Stimulated activated CD4-positive, alpha-beta T cell treated with anti-CD3 and anti-CD28 coated beads, Interleukin-2, amount 100 ng/mL, for 24 hours (primary cell): ENCODE measurements around the gene MYBPH.

Experiments used
- DNase-seq, 2 donors: peaks; one replicate each; pipeline ENCODE4 v3.0.0-alpha.2; 2020

Gene MYBPH, protein sequence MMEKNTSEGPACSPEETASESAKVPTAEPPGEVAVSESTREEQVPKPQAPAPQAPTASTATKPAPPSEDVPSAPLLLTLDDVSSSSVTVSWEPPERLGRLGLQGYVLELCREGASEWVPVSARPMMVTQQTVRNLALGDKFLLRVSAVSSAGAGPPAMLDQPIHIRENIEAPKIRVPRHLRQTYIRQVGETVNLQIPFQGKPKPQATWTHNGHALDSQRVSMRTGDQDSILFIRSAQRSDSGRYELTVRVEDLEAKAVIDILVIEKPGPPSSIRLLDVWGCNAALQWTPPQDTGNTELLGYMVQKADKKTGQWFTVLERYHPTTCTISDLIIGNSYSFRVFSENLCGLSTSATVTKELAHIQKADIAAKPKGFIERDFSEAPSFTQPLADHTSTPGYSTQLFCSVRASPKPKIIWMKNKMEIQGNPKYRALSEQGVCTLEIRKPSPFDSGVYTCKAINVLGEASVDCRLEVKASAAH

DNA sequence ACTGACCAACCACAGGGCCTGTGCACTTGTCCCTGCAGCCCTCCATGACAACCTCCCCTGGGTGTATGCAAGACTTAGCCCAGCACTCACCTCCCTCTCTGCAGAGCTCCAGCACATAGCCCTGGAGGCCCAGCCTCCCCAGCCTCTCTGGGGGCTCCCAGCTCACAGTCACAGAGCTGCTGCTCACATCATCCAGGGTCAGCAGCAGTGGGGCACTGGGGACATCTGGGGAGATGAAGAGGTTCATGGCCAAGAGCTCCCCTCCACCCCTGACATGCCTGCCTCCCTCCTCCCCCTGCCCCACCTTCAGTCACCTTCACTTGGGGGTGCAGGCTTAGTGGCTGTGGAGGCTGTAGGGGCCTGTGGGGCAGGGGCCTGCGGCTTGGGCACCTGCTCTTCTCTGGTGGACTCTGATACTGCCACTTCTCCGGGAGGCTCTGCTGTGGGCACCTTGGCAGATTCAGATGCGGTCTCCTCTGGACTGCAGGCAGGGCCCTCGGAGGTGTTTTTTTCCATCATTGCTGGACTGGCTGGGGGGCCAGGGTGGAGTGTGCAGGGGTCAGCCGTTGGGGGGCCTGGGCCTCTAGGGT is at the start of gene MYBPH:
Gene MYBPH (minus strand): TSS at position 590 of the 590 bp plus-strand sequence. CDS start 71 bp downstream, at position 519.
- no peak for DNase-seq

DNA sequence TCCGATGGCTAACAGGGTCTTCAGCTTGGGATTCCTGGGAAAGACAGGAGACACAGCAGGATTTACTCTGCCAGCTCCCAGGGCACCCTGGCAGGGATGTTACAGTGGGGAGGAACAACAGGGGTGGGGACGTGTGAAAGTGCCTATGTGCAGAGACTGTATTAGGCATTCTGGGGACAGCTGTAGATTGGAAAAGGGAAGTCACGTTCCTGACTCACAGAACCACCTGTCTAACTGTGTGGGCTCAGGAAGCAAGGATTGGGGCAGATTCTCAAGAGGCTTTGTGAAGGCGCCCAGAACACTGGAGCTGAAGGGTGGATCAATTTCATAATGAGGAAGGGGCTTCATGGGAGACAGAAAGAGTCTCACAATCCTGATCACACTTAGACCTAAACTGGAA is 49.4 kb upstream of the MYBPH start:
- DNase-seq: no peak

DNA sequence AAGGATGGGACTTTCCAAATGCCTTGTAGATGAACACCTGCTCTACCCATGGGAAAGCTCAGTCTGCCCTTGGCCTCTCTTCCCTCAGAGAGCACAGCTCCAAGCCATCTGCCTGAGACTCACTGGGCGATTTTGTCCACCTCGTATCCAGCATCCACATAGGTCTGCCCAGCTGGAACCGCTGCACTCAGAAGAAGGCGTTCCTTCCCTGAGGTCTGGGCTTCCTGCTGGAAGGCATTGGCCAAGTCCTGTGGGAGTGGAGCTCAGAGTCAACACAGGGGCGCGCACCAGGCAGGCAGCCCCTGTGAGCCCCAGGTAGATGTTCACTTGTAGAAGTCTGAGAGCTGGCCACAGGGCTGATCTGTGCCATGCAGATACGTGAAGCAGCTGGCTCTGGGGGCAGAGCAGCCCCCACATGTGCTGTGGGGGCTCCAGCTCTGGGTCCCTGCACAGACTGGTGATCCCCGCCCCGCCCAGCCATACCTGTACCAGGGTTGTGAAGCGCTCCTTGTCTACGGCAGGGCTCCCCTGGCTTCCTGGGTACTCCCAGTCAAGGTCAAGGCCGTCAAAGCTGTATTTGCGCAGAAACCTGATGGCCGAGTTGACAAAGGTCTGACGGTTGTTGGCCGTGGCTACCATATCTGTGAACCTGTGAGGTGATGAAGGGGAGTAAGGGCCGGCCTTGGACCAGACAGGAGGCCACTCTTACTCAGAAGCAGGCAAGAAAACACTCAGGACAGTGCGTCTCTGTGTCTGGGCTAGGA is 47.6 kb upstream of the MYBPH start:
- DNase-seq: no peak

DNA sequence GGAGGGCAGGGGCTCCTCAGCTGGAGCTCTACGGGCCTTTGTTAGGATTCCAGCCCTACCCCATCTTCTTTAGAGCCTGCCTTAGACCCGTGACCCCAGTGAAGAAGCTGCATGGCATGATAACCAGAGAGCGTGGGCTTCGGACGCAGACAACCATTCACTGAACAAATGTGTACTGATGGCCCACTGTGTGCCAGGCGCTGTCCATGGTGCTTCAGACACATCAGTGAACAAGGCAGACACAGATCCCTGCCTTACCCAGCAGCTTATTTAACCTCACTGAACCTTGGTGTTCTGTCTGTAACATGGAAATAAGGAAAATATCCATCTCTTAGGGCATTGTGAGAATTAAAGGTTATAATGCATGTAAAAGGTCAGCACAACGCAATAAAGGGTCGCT is 44.3 kb upstream of the MYBPH start:
- no peak for DNase-seq

DNA sequence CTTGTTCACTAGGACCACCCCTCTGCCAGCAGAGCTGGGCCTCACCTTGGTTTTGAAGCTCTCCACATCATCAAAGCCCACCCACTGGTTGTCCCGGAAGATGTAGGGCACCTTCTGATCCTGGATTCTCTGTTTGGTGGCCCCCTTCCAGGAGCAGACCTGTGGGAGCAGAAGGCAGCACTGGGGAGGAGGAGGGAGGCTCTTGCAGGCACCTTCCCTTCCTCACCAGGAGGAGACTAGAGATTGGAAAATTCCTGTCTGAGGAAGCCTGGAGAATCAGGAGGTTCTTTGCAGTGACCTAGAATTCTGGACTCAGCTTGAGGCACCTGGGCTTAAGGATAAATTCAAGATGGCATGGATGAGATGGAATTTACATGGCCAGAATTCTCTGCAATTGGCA is 43.5 kb upstream of the MYBPH start:
- DNase-seq: no peak

DNA sequence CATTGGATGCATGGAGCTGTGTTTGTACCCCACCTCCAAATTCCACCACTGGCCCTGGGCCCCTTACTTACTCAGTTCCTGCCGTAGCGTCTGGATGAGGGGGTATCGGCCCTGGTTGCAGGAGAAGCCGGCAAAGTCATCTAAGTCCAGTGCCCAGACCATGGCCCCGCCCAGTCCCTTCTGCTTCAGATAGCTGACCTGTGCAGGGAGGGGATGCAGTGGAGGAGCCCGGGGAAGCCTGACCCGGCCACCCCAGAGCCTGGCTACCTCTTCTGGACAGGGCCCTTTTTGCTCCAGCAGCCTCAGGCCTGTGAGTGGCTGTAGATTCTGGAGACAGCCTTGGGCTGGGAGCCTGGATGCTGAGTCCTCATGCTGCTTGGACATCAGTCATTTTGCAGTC is 42.0 kb upstream of the MYBPH start:
- no peak for DNase-seq

DNA sequence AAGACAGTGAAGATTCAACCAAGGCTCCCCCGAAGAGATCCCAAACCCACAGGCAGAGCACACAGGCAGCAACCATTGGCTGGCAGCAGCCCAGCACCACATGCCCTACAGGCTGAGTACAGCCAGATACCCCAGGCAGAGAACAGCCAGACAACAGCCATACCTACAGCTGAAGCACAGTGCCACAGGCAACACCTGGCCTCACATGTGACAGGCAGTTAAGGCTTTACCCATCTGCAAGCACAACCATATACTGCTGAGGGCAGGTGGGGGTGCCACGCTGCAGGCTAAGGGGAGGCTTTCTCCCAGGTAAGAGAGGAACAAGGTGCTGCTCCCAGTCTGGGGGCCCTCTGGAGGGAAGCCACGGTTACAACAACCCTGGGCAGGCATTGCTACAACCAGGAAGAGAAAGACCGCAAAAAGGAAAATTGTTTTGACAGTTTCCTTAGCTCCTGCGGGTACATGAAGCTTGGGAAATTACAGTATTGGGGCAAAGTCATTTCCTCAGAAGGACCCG is 41.6 kb upstream of the MYBPH start:
- no peak for DNase-seq

DNA sequence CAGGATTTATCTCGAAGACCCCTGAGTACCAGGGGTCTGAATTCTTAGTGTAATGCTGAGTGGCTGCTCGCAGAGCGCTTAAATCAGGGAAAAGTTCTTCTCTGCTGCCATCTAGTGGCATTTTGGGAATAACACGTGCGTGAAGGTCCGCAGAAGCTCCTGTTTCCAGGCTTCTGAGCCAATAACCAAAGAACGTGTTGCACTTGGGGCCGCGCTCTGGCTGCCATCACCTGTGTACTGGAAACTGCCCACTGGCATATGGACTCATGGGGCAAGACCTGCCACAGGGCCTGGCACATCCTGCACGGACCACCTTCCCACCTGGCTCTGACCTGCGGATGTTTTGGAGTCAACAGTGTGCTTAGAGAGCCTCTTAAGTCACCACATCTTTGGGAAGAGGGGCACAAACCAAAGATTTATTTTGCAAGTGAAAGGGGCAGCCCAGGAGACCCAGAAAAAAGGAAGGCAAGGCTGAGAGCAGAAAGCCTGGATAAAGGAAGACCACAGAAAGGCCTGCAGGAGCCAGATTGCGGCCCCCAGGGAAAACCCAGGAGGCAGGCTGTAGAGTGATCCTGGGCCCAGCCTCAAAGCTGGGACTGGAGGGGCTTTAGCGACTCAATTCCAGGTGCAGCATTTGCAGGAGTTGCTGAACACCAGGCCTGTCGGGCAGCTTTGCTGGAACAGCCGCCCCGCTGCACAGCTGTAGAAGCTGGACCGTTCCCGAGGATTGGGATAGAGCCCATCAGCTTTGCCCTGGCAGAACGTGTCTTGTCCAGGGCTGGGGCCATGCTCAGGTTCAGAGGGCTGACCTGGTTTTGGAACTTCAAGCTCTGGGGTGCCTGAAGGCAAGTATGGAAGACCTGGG is 40.9 kb upstream of the MYBPH start:
- peak; percentile 46 to 61 for DNase-seq

DNA sequence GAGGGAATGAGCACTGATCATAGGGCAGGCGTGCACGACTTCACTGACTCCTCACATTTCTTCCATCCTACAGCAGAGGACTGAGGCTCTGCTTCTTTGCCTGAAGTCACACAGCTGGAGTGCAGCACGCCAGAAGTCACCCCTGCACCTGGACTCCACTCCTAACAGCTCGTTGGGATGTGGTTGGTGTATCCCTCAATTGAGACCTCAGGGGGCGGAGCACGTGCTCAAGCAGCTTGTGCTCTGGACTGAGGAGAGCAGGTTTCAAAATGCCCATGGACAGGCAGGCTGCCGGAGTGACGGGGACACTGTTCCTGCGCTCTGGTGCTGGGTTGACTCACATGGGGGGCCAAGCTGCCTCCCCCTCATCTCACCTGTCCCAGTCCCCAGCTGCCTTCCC is 39.9 kb upstream of the MYBPH start:
- DNase-seq: no peak

DNA sequence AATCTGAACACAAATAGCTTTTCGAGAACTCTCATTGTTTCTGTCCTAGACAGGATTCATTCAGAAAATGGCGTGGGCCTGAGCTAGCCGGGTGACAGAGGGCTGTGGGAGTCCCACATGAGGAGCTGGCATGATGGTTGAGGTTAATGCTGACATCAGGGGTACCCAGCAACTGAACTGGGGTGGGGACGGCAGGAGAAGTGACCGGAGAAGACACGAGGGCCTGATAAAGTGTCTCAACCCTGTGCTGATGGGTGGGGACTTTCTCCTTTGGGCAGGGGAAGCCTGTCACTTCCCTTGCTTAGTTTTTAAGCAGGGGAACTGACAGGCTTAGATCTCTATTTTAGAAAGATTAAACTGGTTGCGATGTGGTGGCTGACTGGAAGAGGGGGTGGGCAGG is 39.2 kb upstream of the MYBPH start:
- no peak for DNase-seq

DNA sequence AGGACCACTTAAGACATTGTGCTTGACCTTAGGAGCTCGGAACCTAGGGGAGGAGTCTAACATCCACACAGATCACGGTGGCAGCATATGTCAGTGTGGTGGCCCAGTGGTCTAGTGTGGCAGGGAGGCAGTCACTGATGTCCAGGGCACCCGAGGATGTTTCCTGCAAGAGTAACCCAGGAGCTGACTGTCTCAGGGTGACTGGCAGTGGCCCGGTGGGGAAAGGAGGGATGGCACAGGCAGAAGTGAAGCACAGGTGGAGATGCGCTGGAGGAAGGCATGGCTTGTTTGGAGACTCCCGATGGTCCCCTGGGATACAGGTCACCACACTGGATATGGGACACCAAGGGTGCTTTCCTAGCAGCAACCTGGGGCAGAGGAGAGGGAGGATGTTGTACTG is 37.5 kb upstream of the MYBPH start:
- no peak for DNase-seq

DNA sequence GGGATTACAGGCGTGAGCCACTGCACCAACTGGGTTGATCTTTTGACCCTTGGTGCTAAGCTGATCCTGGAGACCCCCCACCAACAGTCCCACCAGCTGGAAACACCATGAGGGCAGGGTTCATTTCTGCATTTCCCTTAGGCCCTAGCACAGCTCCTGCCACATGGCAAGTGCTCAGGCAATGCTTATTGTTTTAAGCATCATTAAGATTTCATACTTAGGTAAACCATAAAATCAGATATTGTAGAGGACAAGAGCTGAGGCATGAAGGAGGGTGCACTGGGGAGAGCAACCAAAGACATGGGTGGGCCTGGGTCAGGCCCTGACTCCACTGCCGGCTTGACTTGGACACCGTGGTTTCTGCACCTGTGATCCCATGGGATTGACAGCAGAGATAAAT is 36.2 kb upstream of the MYBPH start:
- no peak for DNase-seq

DNA sequence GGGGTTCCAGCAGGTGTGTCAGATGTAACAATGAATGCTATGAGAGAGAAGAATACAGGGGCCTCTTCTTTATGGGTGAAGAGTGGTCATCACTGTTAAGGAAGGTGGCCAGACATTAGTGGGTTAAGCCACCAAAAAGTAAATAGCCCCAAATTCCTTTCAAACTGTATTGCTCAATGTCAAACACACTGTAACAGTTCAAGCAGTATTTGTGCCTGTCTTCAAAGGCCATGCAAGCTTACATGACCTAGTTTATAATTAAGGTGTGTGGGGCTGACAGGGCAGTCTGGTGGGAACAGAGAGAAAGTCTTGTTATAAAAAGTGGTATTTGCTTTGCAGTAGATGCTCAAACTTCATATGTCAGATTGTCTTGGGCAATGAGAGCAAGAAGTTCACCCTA is 35.4 kb upstream of the MYBPH start:
- DNase-seq: no peak

DNA sequence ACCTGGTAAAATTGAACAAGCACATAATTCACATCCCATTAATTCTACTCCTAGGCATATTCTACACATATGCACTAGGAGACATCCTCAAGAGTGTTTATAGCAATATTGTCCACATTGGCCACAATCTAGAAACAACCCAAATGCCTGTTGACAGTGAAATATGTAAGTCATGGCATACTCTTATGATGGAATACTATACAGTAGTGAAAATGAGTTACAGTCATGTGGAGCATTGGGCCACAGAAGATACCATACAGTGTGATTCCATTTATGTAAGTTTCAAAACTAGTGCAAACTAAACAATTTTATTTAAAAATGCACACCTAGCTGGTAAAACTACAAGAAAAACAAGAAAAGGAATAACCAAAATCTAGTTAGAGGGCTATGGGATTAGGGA is 34.7 kb upstream of the MYBPH start:
- DNase-seq: no peak

DNA sequence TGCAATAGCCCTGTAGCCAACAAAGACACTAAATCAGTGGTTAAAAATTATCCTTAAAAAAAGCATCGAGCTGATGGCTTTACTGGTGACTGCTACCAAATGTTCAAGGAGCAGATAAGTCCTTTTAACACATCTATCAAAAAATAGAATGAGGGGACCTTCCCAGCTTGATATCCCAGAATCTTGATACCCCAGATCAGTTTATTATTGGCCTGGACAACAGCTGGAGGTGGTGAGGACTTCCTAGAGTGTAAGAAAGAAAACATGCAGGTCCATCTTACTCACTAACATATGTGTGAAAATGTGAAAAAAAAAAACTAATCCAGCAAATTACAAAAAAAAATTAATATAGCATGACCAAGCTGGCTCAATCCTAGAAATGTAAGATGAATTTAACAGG is 32.6 kb upstream of the MYBPH start:
- DNase-seq: no peak

DNA sequence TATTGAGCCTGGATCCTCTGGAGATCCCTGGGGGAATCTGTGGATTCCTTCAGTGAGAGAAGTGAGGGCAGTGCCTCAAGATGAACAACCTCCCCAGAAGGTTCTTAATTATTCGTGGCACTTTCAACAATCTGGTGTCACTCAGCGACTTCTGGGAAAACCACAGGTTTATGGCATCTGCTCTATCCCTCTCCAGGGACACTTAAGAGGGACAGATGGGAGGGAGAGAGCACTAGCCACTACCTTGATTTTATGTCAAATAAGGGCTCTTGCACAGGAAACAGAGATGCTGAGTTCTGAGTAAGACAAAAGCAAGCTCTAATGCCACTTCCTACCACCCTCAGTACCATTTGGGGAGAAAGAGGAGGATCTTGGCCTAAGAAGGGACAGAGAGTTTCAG is 32.1 kb upstream of the MYBPH start:
- DNase-seq: no peak

DNA sequence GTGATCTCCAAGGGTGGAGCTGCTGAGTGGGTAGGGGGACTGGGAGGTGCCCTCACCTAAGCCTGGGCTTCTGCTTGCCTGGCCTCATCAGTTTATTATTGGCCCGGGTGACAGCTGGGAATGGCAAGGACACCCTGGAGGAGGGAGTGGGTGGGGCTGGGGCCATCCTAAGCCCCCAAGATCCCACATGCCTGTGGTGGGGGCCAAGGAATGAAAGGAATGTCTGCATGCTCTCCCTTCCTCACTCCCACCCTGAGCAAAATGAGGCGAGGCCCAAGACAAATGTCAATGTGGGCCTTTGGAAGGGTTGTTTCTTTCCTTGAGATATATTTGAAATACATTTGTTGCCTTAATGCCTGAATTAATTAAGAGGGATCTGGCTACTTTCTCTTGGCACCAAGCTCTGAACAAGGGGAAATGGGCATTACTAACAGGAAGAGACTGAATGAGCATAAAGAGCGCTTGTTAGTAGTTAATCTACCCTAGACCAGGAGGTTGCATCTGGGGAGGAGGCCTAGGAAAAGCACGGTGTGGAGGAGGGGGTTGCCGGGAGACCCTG is 30.6 kb upstream of the MYBPH start:
- DNase-seq: no peak

DNA sequence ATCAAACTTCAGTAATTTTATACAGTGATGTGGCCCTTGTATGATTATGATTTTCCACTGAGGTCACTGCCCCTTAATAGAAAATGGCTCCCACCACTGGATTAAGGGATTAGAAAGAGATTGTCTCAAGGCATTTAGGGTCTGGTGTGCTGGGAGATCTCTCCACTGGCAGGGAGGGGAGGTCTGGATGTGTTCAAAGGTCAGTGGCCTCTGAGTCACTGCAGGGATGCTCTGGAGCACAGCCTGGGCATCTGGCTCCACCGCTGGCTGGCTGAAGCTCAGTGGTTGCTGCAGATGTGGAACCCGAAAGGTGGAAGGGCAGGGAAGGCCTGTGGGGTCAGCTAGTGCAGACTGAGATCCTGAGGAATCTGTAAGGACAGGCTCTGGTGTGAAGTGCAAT is 29.1 kb upstream of the MYBPH start:
- DNase-seq: no peak

DNA sequence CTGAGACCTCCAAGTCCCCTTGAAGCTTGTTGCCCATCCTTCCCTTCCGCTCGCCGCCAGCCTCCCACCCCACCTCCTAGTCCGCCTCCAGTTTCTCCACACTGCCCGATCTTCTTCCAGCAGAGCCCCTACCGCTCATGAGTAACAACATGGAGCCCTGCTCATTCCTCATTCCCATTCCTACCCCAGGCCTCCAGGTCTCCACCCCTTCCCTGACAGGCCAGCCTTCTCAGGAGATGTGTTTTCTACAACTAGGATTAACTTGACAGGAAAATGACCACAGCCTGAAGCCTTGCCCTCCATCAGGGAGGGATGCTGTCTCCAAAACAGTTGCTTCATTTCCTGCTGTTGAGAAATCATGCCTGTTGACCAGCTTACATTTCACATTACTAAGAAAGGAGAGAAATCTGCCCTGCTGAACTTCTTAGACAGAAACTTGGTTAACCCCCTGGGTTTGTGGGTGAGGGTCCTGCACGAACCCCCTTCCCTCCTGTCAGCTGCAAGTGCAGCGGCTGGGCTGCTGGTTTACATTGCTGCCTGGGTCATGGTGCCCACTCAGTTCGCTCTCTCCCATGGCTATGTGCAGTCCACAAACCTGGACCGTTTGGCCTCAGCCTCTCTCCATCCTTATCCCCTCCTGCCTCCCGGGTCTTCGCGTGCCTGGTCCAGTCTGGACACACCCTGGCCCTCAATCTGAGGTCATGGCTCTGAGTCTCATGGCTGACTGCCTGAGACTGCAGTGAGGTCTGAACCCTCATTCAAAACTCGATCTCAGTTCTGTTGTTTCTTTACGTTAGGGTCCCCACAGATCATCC is 27.0 kb upstream of the MYBPH start:
- DNase-seq: no peak

DNA sequence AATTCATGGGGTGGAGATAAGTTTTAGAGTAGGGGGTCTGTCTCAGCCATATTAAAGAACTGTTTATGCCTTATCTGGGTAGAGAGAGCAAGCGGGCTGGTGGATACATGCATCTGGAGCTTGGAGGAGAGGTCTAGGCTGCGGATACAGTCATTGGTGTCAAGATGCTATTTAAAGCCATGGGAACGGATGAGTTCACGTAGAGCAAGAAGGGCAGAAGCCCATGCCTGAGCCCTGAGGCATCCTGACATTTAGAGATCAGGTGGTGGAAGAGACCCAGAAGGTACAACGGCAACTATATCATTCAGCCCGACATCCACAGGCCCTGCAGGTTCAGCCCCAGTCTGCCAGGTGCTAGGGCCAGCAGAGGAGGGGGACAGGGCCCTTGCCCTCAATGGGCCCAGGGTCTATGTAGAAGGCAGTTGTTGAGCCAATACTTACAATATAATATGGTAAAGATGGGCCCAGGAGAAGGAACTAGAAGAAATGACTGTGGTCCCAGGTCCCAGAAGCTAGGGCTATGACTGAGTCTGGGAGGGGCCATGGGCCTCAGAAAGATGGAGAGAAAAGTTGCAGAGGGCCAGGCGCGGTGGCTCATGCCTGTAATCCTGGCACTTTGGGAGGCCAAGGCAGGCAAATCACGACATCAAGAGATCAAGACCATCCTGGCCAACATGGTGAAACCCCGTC is 26.0 kb upstream of the MYBPH start:
- DNase-seq: no peak

DNA sequence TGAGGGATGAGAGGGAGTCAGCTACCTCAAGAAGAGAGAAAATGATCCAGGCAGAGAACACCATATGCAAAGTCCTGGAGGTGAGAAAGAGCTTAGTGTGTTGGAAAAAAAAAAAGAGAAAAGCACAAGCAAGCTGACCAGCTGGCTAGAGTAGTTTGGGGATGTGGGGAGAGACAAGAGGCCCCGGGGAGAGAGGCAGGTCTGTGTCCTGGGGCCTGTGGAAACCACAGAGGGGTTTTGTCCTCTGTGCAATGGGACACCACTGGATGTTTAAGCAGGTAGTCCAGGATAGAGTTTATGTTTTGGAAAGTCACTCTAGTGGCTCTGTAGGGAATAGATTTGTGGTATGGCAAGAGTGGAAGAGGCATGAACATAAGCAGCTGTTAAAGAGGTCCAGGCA is 25.3 kb upstream of the MYBPH start:
- DNase-seq: no peak
